Loucy (cell line): ENCODE results near the gene VMP1.
"Not testable (repeated sequence)": the region's sequence is repeated elsewhere in the genome, so short reads cannot be mapped to it uniquely, and the experiment has no call there.

ENCODE experiments used
- EZH2phosphoT487 ChIP-seq: fragments of 200-600 bp; IDR thresholded peaks from 2 replicates; pipeline ENCODE4 v1.6.1; 2018; ENCODE audit warnings: antibody characterized with exemption, mild to moderate bottlenecking, moderate library complexity, borderline replicate concordance
- TF ChIP-seq, protein P1 (sequence below): fragments of 200-600 bp; sonication (generic); conservative IDR thresholded peaks from 2 replicates; pipeline ENCODE4 v1.5.1; 2014; ENCODE audit warnings: mild to moderate bottlenecking, antibody characterized with exemption, low read length

GRCh38 chr17:59841882-59842263 lies 134.4 kb downstream of the VMP1 start:
- TF ChIP-seq, protein P1, sequence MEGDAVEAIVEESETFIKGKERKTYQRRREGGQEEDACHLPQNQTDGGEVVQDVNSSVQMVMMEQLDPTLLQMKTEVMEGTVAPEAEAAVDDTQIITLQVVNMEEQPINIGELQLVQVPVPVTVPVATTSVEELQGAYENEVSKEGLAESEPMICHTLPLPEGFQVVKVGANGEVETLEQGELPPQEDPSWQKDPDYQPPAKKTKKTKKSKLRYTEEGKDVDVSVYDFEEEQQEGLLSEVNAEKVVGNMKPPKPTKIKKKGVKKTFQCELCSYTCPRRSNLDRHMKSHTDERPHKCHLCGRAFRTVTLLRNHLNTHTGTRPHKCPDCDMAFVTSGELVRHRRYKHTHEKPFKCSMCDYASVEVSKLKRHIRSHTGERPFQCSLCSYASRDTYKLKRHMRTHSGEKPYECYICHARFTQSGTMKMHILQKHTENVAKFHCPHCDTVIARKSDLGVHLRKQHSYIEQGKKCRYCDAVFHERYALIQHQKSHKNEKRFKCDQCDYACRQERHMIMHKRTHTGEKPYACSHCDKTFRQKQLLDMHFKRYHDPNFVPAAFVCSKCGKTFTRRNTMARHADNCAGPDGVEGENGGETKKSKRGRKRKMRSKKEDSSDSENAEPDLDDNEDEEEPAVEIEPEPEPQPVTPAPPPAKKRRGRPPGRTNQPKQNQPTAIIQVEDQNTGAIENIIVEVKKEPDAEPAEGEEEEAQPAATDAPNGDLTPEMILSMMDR = not testable (repeated sequence)
- TF ChIP-seq EZH2phosphoT487 = not testable (repeated sequence)
